ENCODE data around the gene SPOUT1.
"Not testable (repeated sequence)": the region's sequence is repeated elsewhere in the genome, so short reads cannot be mapped to it uniquely, and the experiment has no call there.

- TF ChIP-seq CTCF, POLR2A (IDR thresholded peaks at IDR 0.05): not testable (repeated sequence)
These were observed 34.6 kb downstream of the SPOUT1 start for GRCh38 chr9:128794961-128795360.

Data from right lobe of liver (tissue), 4 donors.